Duodenal mucosa (tissue), 2 donors: ENCODE measurements around the gene CARMIL1.
"Not testable (repeated sequence)": the region's sequence is repeated elsewhere in the genome, so short reads cannot be mapped to it uniquely, and the experiment has no call there.

ENCODE experiments used
- H3K27ac ChIP-seq: one replicate; pipeline ENCODE4 v1.7.0; 2013; ENCODE audit warnings: low read depth, low read length
- H3K27me3 ChIP-seq, 2 donors: one replicate each; pipeline ENCODE4 v1.7.0; 2013; ENCODE audit warnings: low read length in 2 of 2, control low read depth in 1 of 2; ENCODE audit not compliant: insufficient read depth in 2 of 2, control insufficient read depth in 1 of 2
- H3K36me3 ChIP-seq, 2 donors: one replicate each; pipeline ENCODE4 v1.7.0; 2013; ENCODE audit warnings: low read length in 2 of 2, control low read depth in 1 of 2; ENCODE audit not compliant: insufficient read depth in 2 of 2, control insufficient read depth in 1 of 2
- H3K4me1 ChIP-seq, 2 donors: one replicate each; pipeline ENCODE4 v1.7.0; 2013; ENCODE audit warnings: low read length in 2 of 2, control low read depth in 1 of 2; ENCODE audit not compliant: insufficient read depth in 2 of 2, control insufficient read depth in 1 of 2
- H3K4me3 ChIP-seq, 2 donors: one replicate each; pipeline ENCODE4 v1.7.0; 2013; ENCODE audit warnings: low read length in 2 of 2, low read depth in 1 of 2
- H3K9ac ChIP-seq, 2 donors: one replicate each; pipeline ENCODE4 v1.7.0; 2013; ENCODE audit warnings: low read length in 2 of 2, low read depth in 1 of 2
- H3K9me3 ChIP-seq, 2 donors: one replicate each; pipeline ENCODE4 v1.7.0; 2013; ENCODE audit warnings: low read length in 2 of 2, control low read depth in 1 of 2; ENCODE audit not compliant: control insufficient read depth in 1 of 2

The CARMIL1 gene

DNA sequence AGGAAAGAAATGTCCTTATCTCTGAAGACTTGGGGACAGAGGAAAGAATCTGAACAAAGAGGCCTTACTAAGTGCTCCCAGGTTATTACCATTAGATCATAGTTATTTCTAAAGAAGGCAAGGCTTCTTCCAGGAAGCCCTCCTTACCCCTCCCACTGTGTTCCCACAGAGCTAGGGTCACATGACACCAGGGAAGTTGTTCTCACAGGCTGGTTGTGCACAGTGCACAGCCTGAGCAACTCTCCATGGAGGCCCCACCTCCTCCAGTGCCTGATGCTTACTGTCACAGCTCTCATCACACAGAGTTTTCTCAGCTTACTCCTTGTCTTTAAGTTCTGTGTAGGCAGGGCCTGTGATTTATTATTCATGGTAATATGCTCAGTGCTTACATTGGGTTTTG lies 303.9 kb downstream of the CARMIL1 start:
- H3K4me3 ChIP-seq: no peak overlapping the region
- H3K9ac ChIP-seq: no peak overlapping the region
- no peaks in the 10 kb centered on the region for H3K4me1 ChIP-seq
- no peaks in the 10 kb centered on the region for H3K9me3 ChIP-seq
- H3K36me3 ChIP-seq: peaks cover 3 to 20% of the 10 kb centered on the region in 2 donors
- H3K27ac ChIP-seq: no peak overlapping the region
- no peaks in the 10 kb centered on the region for H3K27me3 ChIP-seq

DNA sequence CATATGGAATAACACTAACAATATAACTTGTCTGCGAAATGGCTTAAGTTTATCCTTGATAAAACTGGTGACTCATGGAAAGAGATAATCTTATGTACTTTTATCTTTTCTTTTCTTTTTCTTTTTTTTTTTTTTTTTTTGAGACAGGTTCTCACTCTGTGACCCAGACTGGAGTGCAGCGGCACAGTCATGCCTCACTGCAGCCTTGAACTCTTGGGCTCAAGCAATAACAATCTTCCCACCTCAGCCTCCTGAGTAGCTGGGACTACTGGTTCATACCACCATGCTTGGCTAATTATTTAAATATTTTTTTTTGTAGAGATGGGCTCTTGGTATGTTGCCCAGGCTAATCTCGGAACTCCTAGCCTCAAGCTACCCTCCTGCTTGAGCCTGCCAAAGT lies 304.7 kb downstream of the CARMIL1 start:
- H3K4me3 ChIP-seq: no peak overlapping the region
- no peak overlapping the region for H3K9ac ChIP-seq
- no peaks in the 10 kb centered on the region for H3K4me1 ChIP-seq
- H3K27ac ChIP-seq: no peak overlapping the region
- no peaks in the 10 kb centered on the region for H3K9me3 ChIP-seq
- no peaks in the 10 kb centered on the region for H3K27me3 ChIP-seq
- peaks cover 3 to 27% of the 10 kb centered on the region in 2 donors for H3K36me3 ChIP-seq

DNA sequence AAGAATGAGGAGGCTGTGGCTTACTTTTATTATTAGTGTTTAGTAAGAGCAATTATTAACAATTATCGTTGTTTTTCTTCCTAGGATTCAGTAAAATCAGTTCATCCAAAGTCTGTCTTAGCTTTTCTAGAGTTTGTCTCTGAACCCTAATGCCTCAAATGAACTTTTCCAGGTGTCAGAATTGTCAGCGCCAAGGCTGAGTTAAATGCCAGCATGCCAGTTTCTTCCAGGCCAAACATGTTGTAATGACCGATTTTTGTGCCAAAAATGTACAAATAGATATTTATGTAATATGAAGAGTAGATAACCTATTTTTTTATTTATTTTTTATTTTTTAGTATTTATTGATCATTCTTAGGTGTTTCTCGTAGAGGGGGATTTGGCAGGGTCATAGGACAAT lies 306.1 kb downstream of the CARMIL1 start:
- Histone ChIP-seq H3K27ac (no peak overlapping the region), H3K4me3 (no peak overlapping the region), H3K9ac (no peak overlapping the region), H3K4me1 (no peaks in the 10 kb centered on the region), H3K27me3 (no peaks in the 10 kb centered on the region), H3K36me3 (peaks cover 3 to 31% of the 10 kb centered on the region in 2 donors), H3K9me3 (no peaks in the 10 kb centered on the region)

GRCh38 chr6:25586119-25586518 lies 306.9 kb downstream of the CARMIL1 start:
- H3K27ac ChIP-seq, H3K4me3 ChIP-seq, H3K9me3 ChIP-seq, H3K27me3 ChIP-seq, H3K4me1 ChIP-seq, H3K9ac ChIP-seq: not testable (repeated sequence)
- H3K36me3 ChIP-seq: peaks cover 3 to 33% of the 10 kb centered on the region in 2 donors

DNA sequence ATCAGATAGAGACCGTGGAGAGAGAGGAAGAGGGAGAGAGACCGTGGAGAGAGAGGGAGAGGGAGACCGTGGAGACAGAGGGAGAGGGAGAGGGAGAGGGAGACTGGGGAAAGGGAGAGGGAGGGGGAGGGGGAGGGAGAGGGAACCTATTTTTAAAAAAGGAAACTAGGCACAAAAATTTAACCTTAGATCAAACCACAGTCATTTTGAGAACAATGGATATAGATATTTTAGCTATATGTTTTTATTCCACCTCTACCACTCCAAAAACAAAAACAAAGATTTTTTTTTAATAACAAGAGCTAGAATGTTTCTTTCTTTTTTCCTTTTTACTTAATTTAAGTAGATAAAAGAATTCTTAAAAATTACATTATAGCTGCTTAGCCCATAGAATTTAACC lies 307.8 kb downstream of the CARMIL1 start:
- H3K9me3 ChIP-seq: no peaks in the 10 kb centered on the region
- no peak overlapping the region for H3K9ac ChIP-seq
- H3K27ac ChIP-seq: no peak overlapping the region
- peaks cover 3 to 31% of the 10 kb centered on the region in 2 donors for H3K36me3 ChIP-seq
- H3K27me3 ChIP-seq: no peaks in the 10 kb centered on the region
- H3K4me3 ChIP-seq: no peak overlapping the region
- H3K4me1 ChIP-seq: no peaks in the 10 kb centered on the region

- Histone ChIP-seq H3K9ac (no peak overlapping the region), H3K9me3 (no peaks in the 10 kb centered on the region), H3K27ac (no peak overlapping the region), H3K27me3 (no peaks in the 10 kb centered on the region), H3K36me3 (peaks cover 8 to 35% of the 10 kb centered on the region in 2 donors), H3K4me1 (no peaks in the 10 kb centered on the region), H3K4me3 (no peak overlapping the region)
These were observed 311.8 kb downstream of the CARMIL1 start for GRCh38 chr6:25590986-25591385.

- H3K27me3 ChIP-seq: no peaks in the 10 kb centered on the region
- H3K27ac ChIP-seq: no peak overlapping the region
- no peak overlapping the region for H3K9ac ChIP-seq
- H3K4me3 ChIP-seq: no peak overlapping the region
- H3K4me1 ChIP-seq: no peaks in the 10 kb centered on the region
- peaks cover 12 to 30% of the 10 kb centered on the region in 2 donors for H3K36me3 ChIP-seq
- H3K9me3 ChIP-seq: no peaks in the 10 kb centered on the region
These were observed 318.0 kb downstream of the CARMIL1 start for GRCh38 chr6:25596928-25597818.

DNA sequence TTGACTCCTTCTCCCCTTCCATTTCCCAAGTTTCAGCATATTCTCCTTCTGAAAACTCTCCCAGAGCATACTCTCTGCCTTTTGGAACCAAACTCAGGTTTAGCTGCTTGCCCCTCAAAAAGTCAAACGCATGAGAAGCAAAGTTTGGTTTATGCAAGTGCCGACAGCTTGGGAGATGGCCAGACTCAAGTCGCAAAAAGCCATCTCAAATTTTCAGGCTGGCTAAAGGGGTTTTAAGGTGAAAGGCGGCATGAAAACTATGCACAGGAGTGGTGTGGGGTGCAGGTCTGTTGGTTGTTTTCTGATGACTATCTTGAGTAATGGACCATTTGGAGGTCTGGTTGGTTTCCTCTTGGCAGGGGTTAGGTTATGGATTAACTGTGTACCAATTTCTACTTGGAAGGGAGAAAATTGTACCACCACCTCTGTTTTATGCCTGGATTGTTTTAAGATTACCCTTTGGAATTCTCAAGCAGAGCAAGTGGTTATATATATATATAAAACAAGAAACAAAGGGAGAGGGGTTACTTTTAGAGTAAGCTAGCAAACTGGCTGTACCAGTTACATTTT lies 320.4 kb downstream of the CARMIL1 start:
- Histone ChIP-seq H3K27ac (no peak overlapping the region), H3K9ac (no peak overlapping the region), H3K9me3 (no peaks in the 10 kb centered on the region), H3K4me3 (no peak overlapping the region), H3K4me1 (no peaks in the 10 kb centered on the region), H3K27me3 (no peaks in the 10 kb centered on the region), H3K36me3 (peaks cover 8 to 14% of the 10 kb centered on the region in 2 donors)

DNA sequence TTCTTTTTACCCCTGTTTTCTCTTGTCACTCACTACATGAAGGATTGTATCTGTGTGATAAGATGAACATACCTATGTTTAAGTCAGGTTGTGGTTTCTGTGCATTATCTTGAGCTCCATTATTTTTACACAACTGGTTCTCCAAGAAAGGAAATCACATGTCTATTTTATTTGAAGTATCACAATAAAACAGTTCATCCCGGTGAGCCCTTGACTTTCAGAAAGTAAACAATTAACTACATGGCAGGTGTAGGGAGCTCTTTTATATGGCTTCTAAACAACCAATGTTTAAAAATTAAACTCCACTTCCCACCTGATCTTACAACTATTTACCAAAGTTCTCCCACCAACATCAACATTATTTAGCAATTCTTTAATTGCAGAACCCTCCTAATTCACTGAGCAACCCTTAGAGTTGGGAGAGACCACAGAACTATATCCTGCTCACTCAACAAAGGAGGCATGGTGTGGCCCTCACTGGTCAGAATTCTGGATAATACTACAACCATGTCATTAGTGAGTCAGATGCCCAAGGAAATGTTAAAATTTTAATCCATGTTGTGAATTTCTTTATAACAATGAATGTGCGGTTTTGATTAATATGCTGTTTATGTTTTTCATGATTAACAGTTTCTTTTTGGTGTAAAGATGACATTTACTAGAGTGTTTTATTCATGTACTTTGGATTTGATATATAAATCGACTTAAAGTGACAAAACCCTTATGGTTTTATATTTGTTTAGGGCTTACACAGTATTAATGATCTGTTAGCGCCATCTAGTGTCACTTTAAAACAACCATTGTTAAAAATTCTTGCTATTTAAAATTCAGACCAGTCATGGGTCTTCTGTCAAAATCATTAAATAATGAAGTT lies 322.9 kb downstream of the CARMIL1 start:
- H3K27me3 ChIP-seq: no peaks in the 10 kb centered on the region
- H3K4me1 ChIP-seq: no peaks in the 10 kb centered on the region
- H3K9ac ChIP-seq: no peak overlapping the region
- H3K4me3 ChIP-seq: no peak overlapping the region
- H3K9me3 ChIP-seq: no peaks in the 10 kb centered on the region
- no peak overlapping the region for H3K27ac ChIP-seq
- H3K36me3 ChIP-seq: peaks cover 9 to 30% of the 10 kb centered on the region in 2 donors

- Histone ChIP-seq H3K9ac (no peak overlapping the region), H3K9me3 (no peaks in the 10 kb centered on the region), H3K4me1 (no peaks in the 10 kb centered on the region), H3K27me3 (no peaks in the 10 kb centered on the region), H3K27ac (no peak overlapping the region), H3K4me3 (no peak overlapping the region), H3K36me3 (peaks cover 7 to 32% of the 10 kb centered on the region in 2 donors)
These were observed 323.5 kb downstream of the CARMIL1 start for GRCh38 chr6:25602674-25602982.
